Neural progenitor cell (in vitro differentiated cells): ENCODE results near the gene MDM4. TPM values are rescaled to one million over a fixed set of nuclear protein-coding genes. Genes with fewer than 3 reads are reported as not detected.
A peak's percentile ranks its signal among the peaks of the same experiment; 100 is the strongest.

Experiments
- DNase-seq: peaks from one replicate; pipeline ENCODE4 v3.0.0-alpha.2; 2016; ENCODE audit warnings: low spot score
- H2AFZ ChIP-seq: fragments of 200-600 bp; sonication (generic); replicated peaks from 2 replicates; pipeline ENCODE4 v1.6.1; 2016; ENCODE audit warnings: antibody characterized with exemption
- H3F3A ChIP-seq: fragments of 200-600 bp; sonication (generic); 2 replicates; pipeline ENCODE4 v1.6.1; 2016; ENCODE audit warnings: antibody characterized with exemption, low read depth
- H3K27ac ChIP-seq: fragments of 200-600 bp; sonication (generic); 2 replicates; pipeline ENCODE4 v1.5.1; 2016; ENCODE audit warnings: mild to moderate bottlenecking
- H3K27me3 ChIP-seq: fragments of 200-600 bp; sonication (generic); 2 replicates; pipeline ENCODE4 v1.6.1; 2016; ENCODE audit warnings: mild to moderate bottlenecking, moderate library complexity
- H3K36me3 ChIP-seq: fragments of 200-600 bp; sonication (generic); 2 replicates; pipeline ENCODE4 v1.5.1; 2016
- H3K4me1 ChIP-seq: fragments of 200-600 bp; sonication (generic); 2 replicates; pipeline ENCODE4 v1.6.1; 2016; ENCODE audit warnings: mixed run types
- H3K4me2 ChIP-seq: fragments of 200-600 bp; sonication (generic); 2 replicates; pipeline ENCODE4 v1.6.1; 2016
- H3K4me3 ChIP-seq: fragments of 200-600 bp; sonication (generic); 2 replicates; pipeline ENCODE4 v1.5.1; 2016
- H3K79me2 ChIP-seq: fragments of 200-600 bp; sonication (generic); 2 replicates; pipeline ENCODE4 v1.6.1; 2016; ENCODE audit warnings: low read depth
- H3K9ac ChIP-seq: fragments of 200-600 bp; sonication (generic); 2 replicates; pipeline ENCODE4 v1.6.1; 2016
- H3K9me3 ChIP-seq: fragments of 200-600 bp; sonication (generic); 2 replicates; pipeline ENCODE4 v1.5.1; 2016; ENCODE audit warnings: low read depth
- H4K20me1 ChIP-seq: fragments of 200-600 bp; sonication (generic); 2 replicates; pipeline ENCODE4 v1.6.1; 2016; ENCODE audit warnings: low read depth
- H3K27ac Mint-ChIP-seq: 3 replicates; pipeline ENCODE4 v1.8.0; 2021; ENCODE audit warnings: mixed read lengths
- H3K27me3 Mint-ChIP-seq: 2 replicates; pipeline ENCODE4 v1.8.0; 2022; ENCODE audit warnings: low read depth, mild to moderate bottlenecking, inconsistent platforms, moderate library complexity, mixed read lengths; ENCODE audit not compliant: insufficient read depth
- H3K36me3 Mint-ChIP-seq: 3 replicates; pipeline ENCODE4 v1.8.0; 2021; ENCODE audit warnings: mixed read lengths
- H3K4me1 Mint-ChIP-seq: 3 replicates; pipeline ENCODE4 v1.8.0; 2021; ENCODE audit warnings: mixed read lengths
- H3K4me3 Mint-ChIP-seq: 3 replicates; pipeline ENCODE4 v1.8.0; 2021; ENCODE audit warnings: mild to moderate bottlenecking, moderate library complexity, mixed read lengths
- H3K9me3 Mint-ChIP-seq: 3 replicates; pipeline ENCODE4 v1.8.0; 2020; ENCODE audit warnings: mixed read lengths
- EZH2 ChIP-seq: fragments of 200-600 bp; sonication (generic); IDR thresholded peaks from 2 replicates; pipeline ENCODE4 v1.6.1; 2017; ENCODE audit warnings: antibody characterized with exemption, mild to moderate bottlenecking, moderate library complexity
- EZH2phosphoT487 ChIP-seq: fragments of 200-600 bp; sonication (generic); IDR thresholded peaks from 2 replicates; pipeline ENCODE4 v1.6.1; 2017; ENCODE audit warnings: antibody characterized with exemption
- total RNA-seq: library from RNA; depleted of rRNA; stranded (reverse); fragments of >200 nt; gene quantifications from 2 replicates; pipeline ENCODE4 v1.2.3, GENCODE V29; 2015; ENCODE audit warnings: low replicate concordance
- TF ChIP-seq, protein P1 (sequence below): fragments of 200-600 bp; sonication (generic); IDR thresholded peaks from 2 replicates; pipeline ENCODE4 v1.5.1; 2017; ENCODE audit warnings: antibody characterized with exemption, mild to moderate bottlenecking

The MDM4 gene
- total RNA-seq, 1 donor from 2014 or later = 72.9 TPM

DNA sequence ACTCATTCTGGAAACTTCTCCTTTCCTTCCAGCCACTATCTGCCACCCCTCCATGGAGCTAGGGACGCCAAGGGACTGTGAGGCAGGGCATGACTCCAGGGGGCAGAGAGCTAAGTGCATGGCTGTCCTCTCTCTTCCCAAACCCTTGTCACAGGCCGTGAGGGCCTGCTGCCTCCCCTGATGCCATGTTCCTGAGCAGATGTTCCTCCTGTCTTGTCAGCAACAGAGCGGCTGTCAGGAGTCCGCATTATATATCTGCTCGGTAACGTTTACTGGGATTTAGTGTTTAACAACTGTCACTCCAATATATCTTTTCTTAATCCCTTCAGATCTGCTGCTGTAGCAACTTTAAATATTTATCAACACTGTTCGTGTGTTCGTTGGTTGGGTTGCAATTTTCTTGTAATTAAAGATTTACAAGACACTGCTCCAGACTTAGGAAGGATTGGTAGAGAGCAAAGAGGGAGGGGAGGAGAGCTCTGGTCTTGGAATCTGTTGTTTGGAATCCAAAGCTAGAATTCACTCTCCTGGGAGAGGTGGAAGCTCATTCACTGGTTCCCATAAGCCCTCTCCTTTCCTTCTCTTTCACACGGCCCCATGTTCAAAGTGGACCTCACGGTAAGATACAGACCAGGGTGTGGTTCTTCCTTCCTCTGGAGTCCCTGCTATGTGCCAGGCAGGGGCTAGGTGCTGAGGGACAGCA lies 76.2 kb downstream of the MDM4 start:
- H3K79me2 ChIP-seq = no peaks in the 10 kb centered on the region
- no peak overlapping the region for H3K27ac Mint-ChIP-seq
- peak overlapping the region; percentile 85 for H2AFZ ChIP-seq
- H3K9me3 Mint-ChIP-seq = no peaks in the 10 kb centered on the region
- no peak overlapping the region for H3K27ac ChIP-seq
- H3K27me3 ChIP-seq = no peaks in the 10 kb centered on the region
- no peak overlapping the region for H3K9ac ChIP-seq
- peaks cover 19% of the 10 kb centered on the region for H3K4me1 Mint-ChIP-seq
- peaks cover 11% of the 10 kb centered on the region for H3K27me3 Mint-ChIP-seq
- H3K9me3 ChIP-seq = no peaks in the 10 kb centered on the region
- no peaks in the 10 kb centered on the region for H4K20me1 ChIP-seq
- H3K4me3 ChIP-seq = no peak overlapping the region
- peaks cover 7% of the 10 kb centered on the region for H3K4me1 ChIP-seq
- TF ChIP-seq, protein P1, sequence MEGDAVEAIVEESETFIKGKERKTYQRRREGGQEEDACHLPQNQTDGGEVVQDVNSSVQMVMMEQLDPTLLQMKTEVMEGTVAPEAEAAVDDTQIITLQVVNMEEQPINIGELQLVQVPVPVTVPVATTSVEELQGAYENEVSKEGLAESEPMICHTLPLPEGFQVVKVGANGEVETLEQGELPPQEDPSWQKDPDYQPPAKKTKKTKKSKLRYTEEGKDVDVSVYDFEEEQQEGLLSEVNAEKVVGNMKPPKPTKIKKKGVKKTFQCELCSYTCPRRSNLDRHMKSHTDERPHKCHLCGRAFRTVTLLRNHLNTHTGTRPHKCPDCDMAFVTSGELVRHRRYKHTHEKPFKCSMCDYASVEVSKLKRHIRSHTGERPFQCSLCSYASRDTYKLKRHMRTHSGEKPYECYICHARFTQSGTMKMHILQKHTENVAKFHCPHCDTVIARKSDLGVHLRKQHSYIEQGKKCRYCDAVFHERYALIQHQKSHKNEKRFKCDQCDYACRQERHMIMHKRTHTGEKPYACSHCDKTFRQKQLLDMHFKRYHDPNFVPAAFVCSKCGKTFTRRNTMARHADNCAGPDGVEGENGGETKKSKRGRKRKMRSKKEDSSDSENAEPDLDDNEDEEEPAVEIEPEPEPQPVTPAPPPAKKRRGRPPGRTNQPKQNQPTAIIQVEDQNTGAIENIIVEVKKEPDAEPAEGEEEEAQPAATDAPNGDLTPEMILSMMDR = no peak
- TF ChIP-seq EZH2phosphoT487 = no peak
- no peak for TF ChIP-seq EZH2
- H3F3A ChIP-seq = no peaks in the 10 kb centered on the region
- H3K4me2 ChIP-seq = no peak overlapping the region
- no peak overlapping the region for H3K4me3 Mint-ChIP-seq
- no peak for DNase-seq
- H3K36me3 Mint-ChIP-seq = no peaks in the 10 kb centered on the region
- H3K36me3 ChIP-seq = no peaks in the 10 kb centered on the region

DNA sequence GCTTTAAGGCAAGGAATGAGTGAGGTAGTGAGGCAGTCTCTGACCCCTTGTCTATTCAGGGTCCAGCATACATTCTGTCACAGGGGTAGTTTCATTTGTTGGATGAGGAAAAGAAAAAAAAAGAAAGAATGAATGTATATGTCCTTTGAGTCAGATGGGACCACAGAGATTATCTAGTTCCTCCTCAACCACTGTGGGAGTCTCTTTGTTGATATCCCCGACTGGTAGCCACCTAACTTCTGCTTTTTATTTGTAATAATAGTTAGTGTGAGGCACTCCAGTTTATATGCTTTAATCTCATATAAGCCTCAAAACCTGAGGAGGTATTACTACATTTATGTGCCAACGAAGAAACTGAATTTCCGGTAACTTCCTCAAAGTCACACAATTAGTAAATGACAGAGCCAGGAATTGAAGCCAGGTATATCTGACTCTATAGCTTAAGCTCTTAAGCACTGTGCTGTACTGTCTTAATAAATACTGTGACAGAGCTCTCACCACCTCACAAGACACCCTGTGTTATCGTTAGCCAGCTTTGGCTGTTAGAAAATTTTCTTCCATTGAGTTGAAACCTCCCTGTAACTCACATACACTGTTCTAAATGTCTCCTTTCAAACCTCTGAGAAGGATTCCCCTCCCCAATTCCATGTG lies 82.2 kb downstream of the MDM4 start:
- Mint-ChIP-seq H3K27ac (peak overlapping the region; percentile 20), H3K36me3 (no peaks in the 10 kb centered on the region), H3K4me3 (no peak overlapping the region), H3K4me1 (peaks cover 16% of the 10 kb centered on the region), H3K9me3 (peaks cover 2% of the 10 kb centered on the region), H3K27me3 (peaks cover 10% of the 10 kb centered on the region)
- Histone ChIP-seq H3K27me3 (no peaks in the 10 kb centered on the region), H3K36me3 (no peaks in the 10 kb centered on the region), H3K4me3 (no peak overlapping the region), H3K9ac (no peak overlapping the region), H3K27ac (no peak overlapping the region), H3K9me3 (no peaks in the 10 kb centered on the region), H3K4me2 (no peak overlapping the region), H3K79me2 (no peaks in the 10 kb centered on the region), H4K20me1 (no peaks in the 10 kb centered on the region), H3K4me1 (peaks cover 3% of the 10 kb centered on the region), H3F3A (no peaks in the 10 kb centered on the region), H2AFZ (no peak overlapping the region)
- DNase-seq = no peak
- TF ChIP-seq EZH2phosphoT487 (no peak), EZH2 (no peak)
- TF ChIP-seq, protein P1 = no peak

DNA sequence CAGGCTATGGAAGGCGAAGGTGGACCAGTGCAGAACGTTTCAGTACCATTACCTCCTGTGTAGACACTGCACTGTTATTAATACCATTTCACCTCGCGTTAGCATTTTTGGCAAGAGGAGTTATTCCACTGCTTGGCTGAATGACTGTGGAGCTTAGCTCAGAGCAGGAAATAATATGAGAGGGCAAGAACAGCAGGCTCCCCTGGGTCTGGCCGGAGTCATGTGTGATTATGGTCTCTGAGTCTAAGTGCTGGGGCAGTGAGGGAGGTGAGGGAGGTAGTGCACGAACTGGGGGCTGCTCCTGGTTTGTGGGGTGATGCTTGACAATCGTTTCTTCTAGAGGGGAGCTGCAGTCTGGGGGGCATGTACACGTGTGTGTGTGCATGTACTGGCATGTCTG lies 82.9 kb downstream of the MDM4 start:
- H3F3A ChIP-seq = no peaks in the 10 kb centered on the region
- no peak overlapping the region for H3K4me2 ChIP-seq
- TF ChIP-seq EZH2 (no peak), EZH2phosphoT487 (no peak)
- TF ChIP-seq, protein P1 = no peak
- Mint-ChIP-seq H3K9me3 (peaks cover 2% of the 10 kb centered on the region), H3K27me3 (peaks cover 8% of the 10 kb centered on the region), H3K4me3 (no peak overlapping the region), H3K4me1 (peaks cover 16% of the 10 kb centered on the region), H3K36me3 (no peaks in the 10 kb centered on the region), H3K27ac (peak overlapping the region; percentile 47)
- H3K9me3 ChIP-seq = no peaks in the 10 kb centered on the region
- H3K9ac ChIP-seq = no peak overlapping the region
- no peaks in the 10 kb centered on the region for H3K27me3 ChIP-seq
- peaks cover 3% of the 10 kb centered on the region for H3K4me1 ChIP-seq
- no peak overlapping the region for H3K27ac ChIP-seq
- H3K36me3 ChIP-seq = no peaks in the 10 kb centered on the region
- no peak overlapping the region for H3K4me3 ChIP-seq
- no peaks in the 10 kb centered on the region for H4K20me1 ChIP-seq
- H2AFZ ChIP-seq = no peak overlapping the region
- no peaks in the 10 kb centered on the region for H3K79me2 ChIP-seq
- DNase-seq = no peak
